ENCODE data around the gene RNF125.

DNA sequence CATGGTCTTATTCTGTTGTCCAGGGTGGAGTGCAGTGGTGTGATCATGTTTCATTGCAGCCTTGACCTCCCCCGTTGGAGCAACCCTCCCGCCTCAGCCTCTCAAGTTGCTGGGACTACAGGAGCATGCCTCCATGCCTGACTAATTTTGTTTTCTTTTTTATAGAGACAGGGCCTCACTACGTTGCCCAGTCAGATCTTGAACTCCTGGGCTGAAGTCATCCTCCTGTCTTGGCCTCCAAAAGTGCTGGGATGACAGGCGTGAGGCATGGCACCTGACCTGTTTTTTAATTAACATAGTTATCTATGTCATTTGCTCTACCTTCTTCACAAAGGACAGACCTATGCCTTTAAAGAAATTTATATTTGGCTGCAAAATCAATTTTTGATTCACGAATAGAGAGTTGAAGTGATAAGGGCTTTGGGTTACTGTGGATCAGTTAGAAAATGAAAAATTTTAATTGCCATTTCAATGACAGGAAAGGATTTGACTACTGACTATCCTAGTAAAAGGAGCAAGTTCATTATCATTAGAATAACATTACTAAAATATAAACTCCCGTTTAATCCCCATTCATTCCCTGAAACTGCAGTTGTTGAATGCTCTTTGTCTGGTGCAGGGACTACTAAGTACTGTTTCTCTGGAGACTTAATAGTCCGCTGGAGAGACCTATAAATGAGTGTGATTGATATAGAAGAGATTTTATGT lies 76.7 kb downstream of the RNF125 start:
- TF ChIP-seq GATA2 (IDR thresholded peaks at IDR 0.05; ENCODE audit: low read depth, low read length) (no peak), GATA3 (IDR thresholded peaks at IDR 0.05; ENCODE audit: low read depth, low read length) (no peak)

All from SH-SY5Y (cell line).